Keratinocyte (primary cell): ENCODE measurements around the gene CFAP90. TPM values are rescaled to one million over a fixed set of nuclear protein-coding genes. Genes with fewer than 3 reads are reported as not detected.

ENCODE experiments used
- DNase-seq: peaks from one replicate; pipeline ENCODE4 v3.0.0-alpha.2; 2011; ENCODE audit warnings: low read depth, missing footprints, low spot score
- FAIRE-seq: peaks from 2 replicates; lab custom pipeline; 2011; peaks lifted over from hg19 to GRCh38; lab: Jason Lieb, UNC
- H2AFZ ChIP-seq: 2 replicates; pipeline ENCODE4 v1.6.0; 2012; ENCODE audit warnings: low read length, control low read depth, inconsistent platforms; ENCODE audit not compliant: control insufficient read depth
- H3K27ac ChIP-seq: 2 replicates; pipeline ENCODE4 v1.5.1; 2011; ENCODE audit warnings: low read length; ENCODE audit not compliant: control insufficient read depth, insufficient read depth
- H3K27me3 ChIP-seq: 3 replicates; pipeline ENCODE4 v1.6.0; 2011; ENCODE audit warnings: low read length; ENCODE audit not compliant: control insufficient read depth, insufficient read depth; ENCODE audit errors: extremely low read depth
- H3K36me3 ChIP-seq, 2 experiments: 2 replicates in 1 of 2; 3 replicates in 1 of 2; pipeline ENCODE4 v1.5.1; 2011; ENCODE audit warnings: low read length in 2 of 2, mild to moderate bottlenecking in 1 of 2; ENCODE audit not compliant: control insufficient read depth in 2 of 2, insufficient read depth in 2 of 2; ENCODE audit errors: extremely low read depth in 1 of 2
- H3K4me1 ChIP-seq: 3 replicates; pipeline ENCODE4 v1.5.1; 2011; ENCODE audit warnings: low read length; ENCODE audit not compliant: control insufficient read depth, insufficient read depth; ENCODE audit errors: extremely low read depth
- H3K4me2 ChIP-seq: 3 replicates; pipeline ENCODE4 v1.6.0; 2011; ENCODE audit warnings: low read depth, low read length; ENCODE audit not compliant: control insufficient read depth, insufficient read depth; ENCODE audit errors: extremely low read depth
- H3K4me3 ChIP-seq, 3 experiments: fragments of 200-600 bp in 1 of 3; sonication (generic) in 1 of 3; 2 replicates in 2 of 3; 3 replicates in 1 of 3; pipeline ENCODE4 v1.5.1; 2011 to 2016; ENCODE audit warnings: low read length in 3 of 3, mild to moderate bottlenecking in 3 of 3, control low read depth in 2 of 3, inconsistent platforms in 1 of 3, low read depth in 1 of 3, mixed read lengths in 1 of 3, mixed run types in 1 of 3, moderate library complexity in 1 of 3; ENCODE audit not compliant: control insufficient read depth in 2 of 3, insufficient read depth in 2 of 3; ENCODE audit errors: extremely low read depth in 1 of 3
- H3K79me2 ChIP-seq: 2 replicates; pipeline ENCODE4 v1.6.0; 2012; ENCODE audit warnings: low read length; ENCODE audit not compliant: control insufficient read depth, insufficient read depth
- H3K9ac ChIP-seq: 3 replicates; pipeline ENCODE4 v1.6.0; 2011; ENCODE audit warnings: low read length; ENCODE audit not compliant: control insufficient read depth, insufficient read depth; ENCODE audit errors: extremely low read depth
- H3K9me1 ChIP-seq: 3 replicates; pipeline ENCODE4 v1.6.0; 2011; ENCODE audit warnings: low read length; ENCODE audit not compliant: control insufficient read depth, insufficient read depth; ENCODE audit errors: extremely low read depth
- H3K9me3 ChIP-seq: 2 replicates; pipeline ENCODE4 v1.5.1; 2012; ENCODE audit warnings: low read depth, low read length; ENCODE audit not compliant: control insufficient read depth
- H4K20me1 ChIP-seq: 3 replicates; pipeline ENCODE4 v1.6.0; 2011; ENCODE audit warnings: low read length; ENCODE audit not compliant: control insufficient read depth, insufficient read depth; ENCODE audit errors: extremely low read depth
- CTCF ChIP-seq, 3 experiments: IDR thresholded peaks in 1 of 3; conservative IDR thresholded peaks in 1 of 3; optimal IDR thresholded peaks in 1 of 3; 2 replicates in 2 of 3; 3 replicates in 1 of 3; pipeline versions ENCODE3 to v1.5.1; 2011; ENCODE audit warnings: low read length in 3 of 3, mild to moderate bottlenecking in 3 of 3, moderate library complexity in 2 of 3, control low read depth in 1 of 3, inconsistent platforms in 1 of 3; ENCODE audit not compliant: insufficient read depth in 2 of 3; ENCODE audit errors: extremely low read depth in 1 of 3
- EZH2 ChIP-seq: IDR thresholded peaks from one replicate; pipeline ENCODE4 v1.6.1; 2012; ENCODE audit warnings: inconsistent platforms, mild to moderate bottlenecking, low read length, moderate library complexity
- dilution Hi-C: fragments of 300-500 bp; cut with MboI; formaldehyde crosslinking; loops from one replicate; pipeline ENCODE4 v1.7.0; 2020; ENCODE audit warnings: low sequenced_read_pairs; ENCODE audit not compliant: extremely low pct_ligation_motif_present
- polyA plus RNA-seq, 5 experiments: library from polyadenylated mRNA; depleted of rRNA in 3 of 5; stranded (reverse) in 3 of 5; stranded (forward) in 1 of 5; unstranded in 1 of 5; fragments of >200 nt; gene quantifications; 1 replicate in 1 of 5; 2 replicates in 3 of 5; 3 replicates in 1 of 5; pipeline versions ENCODE4 v1.2.1 to v1.2.3, GENCODE V29; 2011 to 2012; ENCODE audit warnings: missing spikeins in 2 of 5, low read depth in 1 of 5, low replicate concordance in 1 of 5

The CFAP90 gene
- polyA plus RNA-seq, 1 donor (not counting 4 experiments of a cell fraction or from before 2014, with no cell fraction given) = not detected

- H3K4me1 ChIP-seq = no peaks in the 10 kb centered on the region
- no peaks in the 10 kb centered on the region for H3K79me2 ChIP-seq
- no peak overlapping the region for H3K9ac ChIP-seq
- no peaks in the 10 kb centered on the region for H3K9me3 ChIP-seq
- H3K4me2 ChIP-seq = no peak overlapping the region
- H3K36me3 ChIP-seq = no peaks in the 10 kb centered on the region
- no peak overlapping the region for H2AFZ ChIP-seq
- H4K20me1 ChIP-seq = no peaks in the 10 kb centered on the region
- H3K9me1 ChIP-seq = no peaks in the 10 kb centered on the region
- no peak for DNase-seq
- FAIRE-seq = no peak
- H3K27ac ChIP-seq = no peak overlapping the region
- no peak overlapping the region for H3K4me3 ChIP-seq
- dilution Hi-C loops = no loop called here
- H3K27me3 ChIP-seq = no peaks in the 10 kb centered on the region
- TF ChIP-seq EZH2 (no peak), CTCF (optimal IDR thresholded peaks at IDR 0.05 in 1 of 3, IDR thresholded peaks at IDR 0.05 in 1 of 3, conservative IDR thresholded peaks at IDR 0.05 in 1 of 3; ENCODE audit: extremely low read depth in 1 of 3, insufficient read depth in 2 of 3, low read length in 3 of 3) (peak; percentile 13 to 56 (median 45))
These were observed 45.6 kb downstream of the CFAP90 start for GRCh38 chr5:7805379-7805778.

- no peaks in the 10 kb centered on the region for H3K4me1 ChIP-seq
- dilution Hi-C loops = no loop called here
- no peaks in the 10 kb centered on the region for H3K36me3 ChIP-seq
- H3K4me2 ChIP-seq = no peak overlapping the region
- no peaks in the 10 kb centered on the region for H3K9me1 ChIP-seq
- H3K27ac ChIP-seq = no peak overlapping the region
- no peak for TF ChIP-seq CTCF (optimal IDR thresholded peaks at IDR 0.05 in 1 of 3, IDR thresholded peaks at IDR 0.05 in 1 of 3, conservative IDR thresholded peaks at IDR 0.05 in 1 of 3; ENCODE audit: extremely low read depth in 1 of 3, insufficient read depth in 2 of 3, low read length in 3 of 3)
- no peak for TF ChIP-seq EZH2
- no peaks in the 10 kb centered on the region for H3K9me3 ChIP-seq
- no peak overlapping the region for H2AFZ ChIP-seq
- H3K9ac ChIP-seq = no peak overlapping the region
- no peak for FAIRE-seq
- DNase-seq = no peak
- H3K27me3 ChIP-seq = no peaks in the 10 kb centered on the region
- H3K4me3 ChIP-seq = no peak overlapping the region
- H4K20me1 ChIP-seq = no peaks in the 10 kb centered on the region
- H3K79me2 ChIP-seq = no peaks in the 10 kb centered on the region
These were observed 47.0 kb downstream of the CFAP90 start for GRCh38 chr5:7803937-7804336.
